B cell (primary cell): ENCODE results near the gene FAM131C. TPM values are rescaled to one million over a fixed set of nuclear protein-coding genes. Genes with fewer than 3 reads are reported as not detected.
A peak's percentile ranks its signal among the peaks of the same experiment; 100 is the strongest.

ENCODE experiments used
- ATAC-seq: fragments of 200-7000 bp; cut with Tn5 transposase; one replicate; pipeline ENCODE4 v1.10.0; 2021; ENCODE audit warnings: low read depth, mild to moderate bottlenecking, moderate number of reproducible peaks, moderate library complexity
- CTCF ChIA-PET: fragments of 350-600 bp; sonication (Branson Sonifier 250); formaldehyde crosslinking; loops from one replicate; lab custom pipeline; 2021; ENCODE audit warnings: antibody characterized with exemption, inconsistent platforms; lab: Charles Lee
- POLR2A ChIA-PET: fragments of 350-600 bp; sonication (Branson Sonifier 250); formaldehyde crosslinking; loops from one replicate; lab custom pipeline; 2021; ENCODE audit warnings: antibody characterized with exemption; lab: Charles Lee
- DNase-seq: peaks from one replicate; pipeline ENCODE4 v3.0.0; 2013
- H2AFZ ChIP-seq: 2 replicates; pipeline ENCODE4 v1.6.1; 2012; ENCODE audit warnings: mild to moderate bottlenecking, low read depth, low read length; ENCODE audit not compliant: insufficient read depth, poor library complexity, severe bottlenecking
- H3K27ac ChIP-seq, 2 donors: 1 replicate in 1 of 2; 2 replicates in 1 of 2; pipeline ENCODE4 v1.5.1; 2012 to 2013; ENCODE audit warnings: low read length in 2 of 2, mild to moderate bottlenecking in 2 of 2, moderate library complexity in 1 of 2
- H3K27me3 ChIP-seq, 4 experiments: fragments of 200-600 bp in 1 of 4; sonication (generic) in 1 of 4; replicated peaks in 1 of 4; 1 replicate in 2 of 4; 2 replicates in 2 of 4; pipeline versions ENCODE4 v1.6.1 to v1.7.0; 2013 to 2016; ENCODE audit warnings: low read length in 3 of 4, mild to moderate bottlenecking in 2 of 4, mixed read lengths in 1 of 4, moderate library complexity in 1 of 4; ENCODE audit not compliant: insufficient read depth in 4 of 4, control insufficient read depth in 3 of 4; ENCODE audit errors: control extremely low read depth in 1 of 4
- H3K36me3 ChIP-seq, 2 experiments: replicated peaks in 1 of 2; 1 replicate in 1 of 2; 2 replicates in 1 of 2; pipeline versions ENCODE4 v1.6.1 to v1.7.1; 2013; ENCODE audit warnings: low read length in 1 of 2; ENCODE audit not compliant: insufficient read depth in 2 of 2, control insufficient read depth in 1 of 2; ENCODE audit errors: control extremely low read depth in 1 of 2, extremely low read depth in 1 of 2
- H3K4me1 ChIP-seq, 2 donors: fragments of 200-600 bp in 1 of 2; sonication (generic) in 1 of 2; 1 replicate in 1 of 2; 2 replicates in 1 of 2; pipeline versions ENCODE4 v1.5.1 to v1.6.1; 2013 to 2017; ENCODE audit warnings: low read length in 2 of 2; ENCODE audit not compliant: control insufficient read depth in 2 of 2, insufficient read depth in 2 of 2
- H3K4me2 ChIP-seq: replicated peaks from 2 replicates; pipeline ENCODE3; 2012; ENCODE audit warnings: mild to moderate bottlenecking, low read depth, low read length; ENCODE audit not compliant: poor library complexity, severe bottlenecking
- H3K4me3 ChIP-seq, 5 experiments: fragments of 200-600 bp in 1 of 5; sonication (generic) in 1 of 5; 1 replicate in 3 of 5; 2 replicates in 2 of 5; pipeline versions ENCODE4 v1.5.1 to v1.7.0; 2011 to 2016; ENCODE audit warnings: low read length in 4 of 5, mild to moderate bottlenecking in 4 of 5, low read depth in 2 of 5, control low read depth in 1 of 5, moderate library complexity in 1 of 5; ENCODE audit not compliant: insufficient read depth in 1 of 5; ENCODE audit errors: control extremely low read depth in 1 of 5, extremely low read depth in 1 of 5
- H3K79me2 ChIP-seq: fragments of 200-600 bp; sonication (generic); one replicate; pipeline ENCODE4 v1.6.0; 2016; ENCODE audit warnings: low read length; ENCODE audit not compliant: control insufficient read depth, insufficient read depth
- H3K9ac ChIP-seq: fragments of 200-600 bp; sonication (generic); 2 replicates; pipeline ENCODE4 v1.6.1; 2017; ENCODE audit warnings: mild to moderate bottlenecking, low read length, moderate library complexity
- H3K9me3 ChIP-seq, 3 donors: one replicate each; pipeline versions ENCODE4 v1.6.1 to v1.7.1; 2013; ENCODE audit warnings: low read length in 2 of 3; ENCODE audit not compliant: control insufficient read depth in 2 of 3, insufficient read depth in 1 of 3; ENCODE audit errors: control extremely low read depth in 1 of 3
- H4K20me1 ChIP-seq: 2 replicates; pipeline ENCODE4 v1.6.0; 2012; ENCODE audit warnings: mild to moderate bottlenecking, low read length; ENCODE audit not compliant: insufficient read depth, control insufficient read depth, poor library complexity, severe bottlenecking
- H3K27ac Mint-ChIP-seq: one replicate; pipeline ENCODE4 v1.8.0; 2021; ENCODE audit warnings: mixed read lengths
- H3K27me3 Mint-ChIP-seq: one replicate; pipeline ENCODE4 v1.8.0; 2021; ENCODE audit warnings: mixed read lengths
- H3K4me1 Mint-ChIP-seq: one replicate; pipeline ENCODE4 v1.8.0; 2021; ENCODE audit warnings: mixed read lengths
- H3K4me3 Mint-ChIP-seq: one replicate; pipeline ENCODE4 v1.8.0; 2021; ENCODE audit warnings: mixed read lengths
- H3K9me3 Mint-ChIP-seq: one replicate; pipeline ENCODE4 v1.8.0; 2022; ENCODE audit warnings: mixed read lengths; ENCODE audit not compliant: insufficient read depth
- EZH2 ChIP-seq: IDR thresholded peaks from 2 replicates; pipeline ENCODE4 v1.6.1; 2012; ENCODE audit warnings: borderline replicate concordance, low read depth, mild to moderate bottlenecking, moderate library complexity, low read length; ENCODE audit not compliant: insufficient read depth, poor library complexity, severe bottlenecking
- WGBS: methylation state at CpG from one replicate; pipeline ENCODE4 v1.1.5; 2013; ENCODE audit warnings: missing lambda C conversion rate; ENCODE audit not compliant: insufficient coverage; 5-methylcytosine and 5-hydroxymethylcytosine counted together
- intact Hi-C: fragments of 100-400 bp; cut with micrococcal nuclease; formaldehyde crosslinking; loops from one replicate; pipeline ENCODE4 v1.10.0; 2022
- polyA plus RNA-seq: library from polyadenylated mRNA; depleted of rRNA; stranded (reverse); fragments of >200 nt; gene quantifications from 2 replicates; pipeline ENCODE4 v1.2.3, GENCODE V29; 2012
- total RNA-seq, 2 donors: library from RNA; stranded (reverse); fragments of 120-200 nt in 1 of 2; gene quantifications; 1 replicate in 1 of 2; 2 replicates in 1 of 2; pipeline versions ENCODE4 v1.2.3 to v1.2.4, GENCODE V29; 2013 to 2022
- TF ChIP-seq, protein P1 (sequence below): fragments of 200-600 bp; IDR thresholded peaks from one replicate; pipeline ENCODE4 v1.8.0; 2022; ENCODE audit warnings: antibody characterized with exemption, mild to moderate bottlenecking

Gene FAM131C
- total and polyA plus RNA-seq, 2 donors (not counting 1 experiment from before 2014, with no cell fraction given) = 0.37 TPM; not detected in 1

- intact Hi-C loops = no loop called here
- Mint-ChIP-seq H3K9me3 (no peaks in the 10 kb centered on the region), H3K27ac (no peak overlapping the region), H3K4me3 (no peak overlapping the region), H3K27me3 (peaks cover 28% of the 10 kb centered on the region), H3K4me1 (no peaks in the 10 kb centered on the region)
- no peaks in the 10 kb centered on the region for H3K36me3 ChIP-seq
- no peaks in the 10 kb centered on the region for H3K9me3 ChIP-seq
- no peak overlapping the region for H2AFZ ChIP-seq
- no peak overlapping the region for H3K4me2 ChIP-seq
- 88% methylated on average over 3 of the region's 9 CpGs for WGBS
- ATAC-seq = no peak
- ChIA-PET POLR2A (no interaction called here), CTCF (interaction anchor here (1.1 kb wide), 1 partner anchor 11 kb away, joined by 3 read pairs; no protein-coding TSS in a partner anchor)
- H3K79me2 ChIP-seq = no peaks in the 10 kb centered on the region
- H3K9ac ChIP-seq = no peak overlapping the region
- H3K4me3 ChIP-seq = no peak overlapping the region
- no peak for DNase-seq
- H3K4me1 ChIP-seq = no peaks in the 10 kb centered on the region
- H4K20me1 ChIP-seq = no peaks in the 10 kb centered on the region
- H3K27ac ChIP-seq = no peak overlapping the region
- TF ChIP-seq EZH2 = no peak
- TF ChIP-seq, protein P1, sequence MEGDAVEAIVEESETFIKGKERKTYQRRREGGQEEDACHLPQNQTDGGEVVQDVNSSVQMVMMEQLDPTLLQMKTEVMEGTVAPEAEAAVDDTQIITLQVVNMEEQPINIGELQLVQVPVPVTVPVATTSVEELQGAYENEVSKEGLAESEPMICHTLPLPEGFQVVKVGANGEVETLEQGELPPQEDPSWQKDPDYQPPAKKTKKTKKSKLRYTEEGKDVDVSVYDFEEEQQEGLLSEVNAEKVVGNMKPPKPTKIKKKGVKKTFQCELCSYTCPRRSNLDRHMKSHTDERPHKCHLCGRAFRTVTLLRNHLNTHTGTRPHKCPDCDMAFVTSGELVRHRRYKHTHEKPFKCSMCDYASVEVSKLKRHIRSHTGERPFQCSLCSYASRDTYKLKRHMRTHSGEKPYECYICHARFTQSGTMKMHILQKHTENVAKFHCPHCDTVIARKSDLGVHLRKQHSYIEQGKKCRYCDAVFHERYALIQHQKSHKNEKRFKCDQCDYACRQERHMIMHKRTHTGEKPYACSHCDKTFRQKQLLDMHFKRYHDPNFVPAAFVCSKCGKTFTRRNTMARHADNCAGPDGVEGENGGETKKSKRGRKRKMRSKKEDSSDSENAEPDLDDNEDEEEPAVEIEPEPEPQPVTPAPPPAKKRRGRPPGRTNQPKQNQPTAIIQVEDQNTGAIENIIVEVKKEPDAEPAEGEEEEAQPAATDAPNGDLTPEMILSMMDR = no peak
- peaks cover 0 to 10% (median 1%) of the 10 kb centered on the region in 4 experiments for H3K27me3 ChIP-seq
Observed at GRCh38 chr1:16092923-16093511, 19.6 kb upstream of the FAM131C start.

GRCh38 chr1:16092097-16092922, 18.9 kb upstream of the FAM131C start:
- H2AFZ ChIP-seq = no peak overlapping the region
- peak; percentile 2 for DNase-seq
- ChIA-PET POLR2A (no interaction called here), CTCF (interaction anchor here (1.1 kb wide), 1 partner anchor 10 kb away, joined by 3 read pairs; no protein-coding TSS in a partner anchor)
- no peaks in the 10 kb centered on the region for H3K36me3 ChIP-seq
- no peak overlapping the region for H3K9ac ChIP-seq
- peaks cover 0 to 10% (median 1%) of the 10 kb centered on the region in 4 experiments for H3K27me3 ChIP-seq
- H3K4me1 ChIP-seq = no peaks in the 10 kb centered on the region
- no peak overlapping the region for H3K4me3 ChIP-seq
- no peak overlapping the region for H3K4me2 ChIP-seq
- ATAC-seq = no peak
- no peaks in the 10 kb centered on the region for H3K79me2 ChIP-seq
- intact Hi-C loops = no loop called here
- no peak overlapping the region for H3K27ac ChIP-seq
- Mint-ChIP-seq H3K27me3 (peaks cover 31% of the 10 kb centered on the region), H3K4me1 (no peaks in the 10 kb centered on the region), H3K9me3 (no peaks in the 10 kb centered on the region), H3K4me3 (no peak overlapping the region), H3K27ac (no peak overlapping the region)
- no peak for TF ChIP-seq EZH2
- TF ChIP-seq, protein P1 = no peak
- no peaks in the 10 kb centered on the region for H3K9me3 ChIP-seq
- H4K20me1 ChIP-seq = no peaks in the 10 kb centered on the region
- WGBS = 92% methylated on average over 16 of the region's 18 CpGs
